Gastroesophageal sphincter (tissue), 4 donors: Measurements from ENCODE around the gene ZP4. TPM values are rescaled to one million over a fixed set of nuclear protein-coding genes. Genes with fewer than 3 reads are reported as not detected.

Experiments
- ATAC-seq: fragments of 150-250 bp; one replicate; pipeline ENCODE4 v1.9.1; 2016; ENCODE audit warnings: mild to moderate bottlenecking, moderate library complexity
- H3K27ac ChIP-seq, 4 donors: fragments of 200-600 bp; sonication (generic) in 3 of 4; 1 replicate in 3 of 4; 2 replicates in 1 of 4; pipeline ENCODE4 v1.5.1; 2016 to 2019
- H3K27me3 ChIP-seq: fragments of 200-600 bp; sonication (generic); one replicate; pipeline ENCODE4 v1.5.1; 2019
- H3K36me3 ChIP-seq, 2 donors: fragments of 200-600 bp; sonication (generic); one replicate each; pipeline ENCODE4 v1.5.1; 2019; ENCODE audit warnings: control low read depth in 1 of 2
- H3K4me1 ChIP-seq, 3 donors: fragments of 200-600 bp; sonication (generic); 1 replicate in 2 of 3; 2 replicates in 1 of 3; pipeline ENCODE4 v1.5.1; 2016 to 2019; ENCODE audit warnings: control low read depth in 2 of 3
- H3K4me3 ChIP-seq, 2 donors: fragments of 200-600 bp; sonication (generic); one replicate each; pipeline ENCODE4 v1.5.1; 2019; ENCODE audit warnings: mild to moderate bottlenecking in 1 of 2, moderate library complexity in 1 of 2
- H3K9me3 ChIP-seq, 3 donors: fragments of 200-600 bp; sonication (generic); one replicate each; pipeline ENCODE4 v1.5.1; 2017 to 2019; ENCODE audit warnings: control low read depth in 2 of 3
- EP300 ChIP-seq: sonication (generic); formaldehyde crosslinking; IDR thresholded peaks from one replicate; pipeline ENCODE4 v1.6.1; 2017; ENCODE audit warnings: antibody characterized with exemption, mild to moderate bottlenecking
- POLR2A ChIP-seq, 2 donors: fragments of 450-650 bp; IDR thresholded peaks; one replicate each; pipeline ENCODE4 v1.6.1; 2017; ENCODE audit warnings: antibody characterized with exemption in 2 of 2, mild to moderate bottlenecking in 2 of 2, moderate library complexity in 1 of 2
- POLR2AphosphoS5 ChIP-seq: sonication (generic); formaldehyde crosslinking; IDR thresholded peaks from one replicate; pipeline ENCODE4 v1.6.1; 2017; ENCODE audit warnings: antibody characterized with exemption
- WGBS, 2 donors: methylation state at CpG; one replicate each; pipeline ENCODE4 v1.1.5; 2018; ENCODE audit warnings: low coverage in 1 of 2; 5-methylcytosine and 5-hydroxymethylcytosine counted together
- total RNA-seq, 4 donors: library from RNA; depleted of rRNA; stranded (reverse); fragments of >200 nt; gene quantifications; one replicate each; pipeline ENCODE4 v1.1.0, GENCODE V29; 2016
- TF ChIP-seq, protein P1 (sequence below), 4 experiments: fragments of 200-600 bp in 2 of 4; fragments of 450-650 bp in 2 of 4; sonication (generic) in 1 of 4; IDR thresholded peaks; one replicate each; pipeline ENCODE4 v1.5.1; 2017 to 2019; ENCODE audit warnings: antibody characterized with exemption in 4 of 4, mild to moderate bottlenecking in 2 of 4, moderate library complexity in 2 of 4

Gene ZP4
- total RNA-seq, 4 donors from 2014 or later: not detected

DNA sequence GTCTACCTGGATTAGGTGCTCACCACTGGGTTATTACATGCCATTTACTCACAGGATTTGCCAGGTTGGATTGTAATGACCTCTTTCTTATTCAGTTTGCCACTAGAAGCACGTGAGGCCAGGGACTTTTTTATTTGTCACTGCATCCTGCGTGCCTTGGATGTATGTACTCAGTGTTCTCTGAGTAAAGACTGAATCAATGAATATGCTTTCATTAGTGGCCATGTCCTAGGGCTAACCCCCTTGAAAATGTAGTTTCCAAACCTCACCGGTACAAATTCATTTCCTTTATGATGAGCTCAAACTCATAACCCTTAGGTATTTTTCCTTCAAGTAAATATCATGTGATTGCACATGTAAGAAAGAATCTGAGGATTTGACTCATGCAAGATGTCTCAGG lies 1.3 kb upstream of the ZP4 start:
- ATAC-seq: no peak
- Histone ChIP-seq H3K9me3 (no peaks in the 10 kb centered on the region), H3K4me1 (no peaks in the 10 kb centered on the region), H3K27me3 (peaks cover 6% of the 10 kb centered on the region), H3K4me3 (no peak overlapping the region), H3K27ac (no peak overlapping the region), H3K36me3 (no peaks in the 10 kb centered on the region)
- WGBS, 2 donors: 86 to 91% methylated on average over 2 to 3 of the region's 3 CpGs
- TF ChIP-seq, protein P1, sequence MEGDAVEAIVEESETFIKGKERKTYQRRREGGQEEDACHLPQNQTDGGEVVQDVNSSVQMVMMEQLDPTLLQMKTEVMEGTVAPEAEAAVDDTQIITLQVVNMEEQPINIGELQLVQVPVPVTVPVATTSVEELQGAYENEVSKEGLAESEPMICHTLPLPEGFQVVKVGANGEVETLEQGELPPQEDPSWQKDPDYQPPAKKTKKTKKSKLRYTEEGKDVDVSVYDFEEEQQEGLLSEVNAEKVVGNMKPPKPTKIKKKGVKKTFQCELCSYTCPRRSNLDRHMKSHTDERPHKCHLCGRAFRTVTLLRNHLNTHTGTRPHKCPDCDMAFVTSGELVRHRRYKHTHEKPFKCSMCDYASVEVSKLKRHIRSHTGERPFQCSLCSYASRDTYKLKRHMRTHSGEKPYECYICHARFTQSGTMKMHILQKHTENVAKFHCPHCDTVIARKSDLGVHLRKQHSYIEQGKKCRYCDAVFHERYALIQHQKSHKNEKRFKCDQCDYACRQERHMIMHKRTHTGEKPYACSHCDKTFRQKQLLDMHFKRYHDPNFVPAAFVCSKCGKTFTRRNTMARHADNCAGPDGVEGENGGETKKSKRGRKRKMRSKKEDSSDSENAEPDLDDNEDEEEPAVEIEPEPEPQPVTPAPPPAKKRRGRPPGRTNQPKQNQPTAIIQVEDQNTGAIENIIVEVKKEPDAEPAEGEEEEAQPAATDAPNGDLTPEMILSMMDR (IDR thresholded peaks at IDR 0.05): no peak
- TF ChIP-seq POLR2A (IDR thresholded peaks at IDR 0.05) (no peak), POLR2AphosphoS5 (no peak), EP300 (no peak)

DNA sequence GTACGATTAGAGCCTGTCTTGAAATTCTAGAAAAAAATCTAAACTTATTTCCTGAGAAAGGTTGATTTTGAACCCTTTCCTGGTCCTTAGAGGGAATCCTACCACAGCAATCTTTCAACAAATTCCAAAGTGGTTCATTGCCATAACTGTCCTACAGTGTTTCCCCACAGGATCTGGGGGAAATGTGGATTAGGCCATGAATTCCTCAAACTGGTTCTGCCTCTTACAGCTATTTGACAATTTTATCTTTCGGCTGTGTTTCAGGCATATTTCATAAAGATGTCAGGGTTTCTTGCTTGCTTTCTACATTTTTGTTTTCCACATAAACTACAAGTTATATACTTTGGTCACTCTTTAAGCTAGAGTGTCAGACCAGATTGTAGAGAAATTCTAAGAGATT lies 544 bp upstream of the ZP4 start:
- no peak for TF ChIP-seq EP300
- TF ChIP-seq, protein P1 (IDR thresholded peaks at IDR 0.05): no peak
- no peak for TF ChIP-seq POLR2AphosphoS5
- TF ChIP-seq POLR2A (IDR thresholded peaks at IDR 0.05): no peak
- 70 to 76% methylated on average over 2 of the region's 2 CpGs for WGBS, 2 donors
- no peak overlapping the region for H3K4me3 ChIP-seq
- no peak for ATAC-seq
- H3K9me3 ChIP-seq: no peaks in the 10 kb centered on the region
- H3K27me3 ChIP-seq: peaks cover 6% of the 10 kb centered on the region
- H3K27ac ChIP-seq: no peak overlapping the region
- no peaks in the 10 kb centered on the region for H3K36me3 ChIP-seq
- no peaks in the 10 kb centered on the region for H3K4me1 ChIP-seq

DNA sequence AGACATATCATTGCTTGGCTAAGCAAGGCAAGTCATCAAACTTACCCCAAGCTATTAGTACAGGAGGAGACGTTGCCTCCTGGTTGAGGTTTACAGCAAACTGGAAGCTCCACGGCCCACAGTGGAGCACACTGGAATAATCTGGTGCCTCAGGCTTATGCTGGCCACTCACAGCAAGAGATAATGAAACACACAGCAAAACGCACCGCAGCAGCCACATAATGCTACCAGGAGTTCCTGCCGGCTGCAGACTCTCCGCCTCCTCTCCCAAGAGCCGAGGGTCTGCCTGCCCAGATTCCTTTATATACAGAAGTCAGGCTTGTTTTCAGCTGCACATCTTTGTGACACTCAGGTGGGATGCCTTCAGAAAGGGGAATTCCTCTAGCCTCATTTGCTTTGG lies 306 bp downstream of the ZP4 start:
- no peak for ATAC-seq
- Histone ChIP-seq H3K9me3 (no peaks in the 10 kb centered on the region), H3K4me3 (no peak overlapping the region), H3K36me3 (no peaks in the 10 kb centered on the region), H3K27me3 (peaks cover 6% of the 10 kb centered on the region), H3K4me1 (no peaks in the 10 kb centered on the region), H3K27ac (no peak overlapping the region)
- WGBS, 2 donors: 60 to 63% methylated on average over 1 to 5 of the region's 7 CpGs
- TF ChIP-seq POLR2A (IDR thresholded peaks at IDR 0.05): no peak
- TF ChIP-seq, protein P1 (IDR thresholded peaks at IDR 0.05): no peak
- TF ChIP-seq POLR2AphosphoS5: no peak
- TF ChIP-seq EP300: no peak

DNA sequence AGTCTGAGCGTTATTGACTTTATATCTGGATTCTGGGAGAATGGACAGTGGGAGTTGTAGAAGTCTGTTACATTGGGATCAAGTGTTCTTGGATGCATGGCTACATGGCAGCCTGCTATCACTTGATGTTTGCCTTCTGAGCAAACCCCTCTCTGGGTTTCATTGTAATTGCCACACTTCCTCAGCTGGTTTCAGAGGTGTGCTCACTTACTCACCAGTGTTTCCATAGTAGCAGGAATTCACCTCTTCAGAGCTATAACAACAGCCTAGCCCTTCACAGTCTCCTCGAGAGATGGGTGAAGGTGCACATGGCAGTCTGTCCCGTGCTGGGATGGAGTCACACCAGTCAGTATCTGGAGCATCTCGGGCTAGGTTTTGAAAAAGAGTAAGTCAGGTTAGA lies 2.6 kb downstream of the ZP4 start:
- peaks cover 6% of the 10 kb centered on the region for H3K27me3 ChIP-seq
- no peak overlapping the region for H3K4me3 ChIP-seq
- no peak overlapping the region for H3K27ac ChIP-seq
- 75 to 94% methylated on average over 3 to 4 of the region's 4 CpGs for WGBS, 2 donors
- TF ChIP-seq, protein P1 (IDR thresholded peaks at IDR 0.05): no peak
- TF ChIP-seq POLR2AphosphoS5 (no peak), EP300 (no peak), POLR2A (IDR thresholded peaks at IDR 0.05) (no peak)
- no peak for ATAC-seq
- H3K4me1 ChIP-seq: no peaks in the 10 kb centered on the region
- H3K36me3 ChIP-seq: no peaks in the 10 kb centered on the region
- H3K9me3 ChIP-seq: no peaks in the 10 kb centered on the region

DNA sequence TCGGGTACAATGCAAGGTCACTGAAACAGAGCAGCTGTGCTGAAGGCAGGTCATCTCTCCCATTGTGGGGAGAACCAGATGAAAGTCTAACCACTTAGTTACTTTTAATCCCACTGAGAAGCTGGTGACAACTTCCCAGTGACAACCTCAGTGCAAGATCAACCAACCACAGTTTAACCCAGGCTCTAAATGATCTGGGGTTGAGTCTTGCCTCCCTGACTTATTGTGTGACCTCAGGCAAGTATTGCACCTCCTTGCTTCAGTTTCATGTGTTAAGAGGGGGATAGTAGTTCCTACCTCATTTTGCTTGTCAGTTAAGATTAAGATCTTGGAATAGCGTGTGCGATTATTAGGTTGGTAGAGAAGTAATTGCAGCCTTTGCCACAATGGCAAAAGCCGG lies 3.2 kb downstream of the ZP4 start:
- no peaks in the 10 kb centered on the region for H3K36me3 ChIP-seq
- ATAC-seq: no peak
- no peak overlapping the region for H3K27ac ChIP-seq
- H3K27me3 ChIP-seq: peaks cover 6% of the 10 kb centered on the region
- H3K4me3 ChIP-seq: no peak overlapping the region
- no peaks in the 10 kb centered on the region for H3K9me3 ChIP-seq
- no peaks in the 10 kb centered on the region for H3K4me1 ChIP-seq
- 83 to 88% methylated on average over 2 to 4 of the region's 4 CpGs for WGBS, 2 donors
- TF ChIP-seq, protein P1 (IDR thresholded peaks at IDR 0.05): no peak
- TF ChIP-seq POLR2AphosphoS5: no peak
- no peak for TF ChIP-seq POLR2A (IDR thresholded peaks at IDR 0.05)
- TF ChIP-seq EP300: no peak
